HEK293T (cell line): ENCODE measurements around the gene AKR1A1.

Experiments used
- BHLHE40 ChIP-seq: fragments of 450-650 bp; IDR thresholded peaks from 2 replicates; pipeline ENCODE4 v1.6.1; 2016; ENCODE audit warnings: mild to moderate bottlenecking, moderate library complexity, borderline replicate concordance
- CTBP1 ChIP-seq: fragments of 450-650 bp; IDR thresholded peaks from 2 replicates; pipeline ENCODE4 v1.6.1; 2016; ENCODE audit warnings: borderline replicate concordance
- FOXA1 ChIP-seq: fragments of 450-650 bp; IDR thresholded peaks from 2 replicates; pipeline ENCODE4 v1.6.1; 2016; ENCODE audit warnings: mild to moderate bottlenecking
- FOXK2 ChIP-seq: fragments of 450-650 bp; IDR thresholded peaks from 2 replicates; pipeline ENCODE4 v1.6.1; 2016; ENCODE audit warnings: mild to moderate bottlenecking
- FOXM1 ChIP-seq: fragments of 450-650 bp; IDR thresholded peaks from 2 replicates; pipeline ENCODE4 v1.6.1; 2017; ENCODE audit warnings: mild to moderate bottlenecking, borderline replicate concordance
- HDGF ChIP-seq: fragments of 450-650 bp; IDR thresholded peaks from 2 replicates; pipeline ENCODE4 v1.6.1; 2017; ENCODE audit warnings: antibody characterized with exemption, borderline replicate concordance
- NFRKB ChIP-seq: fragments of 450-650 bp; IDR thresholded peaks from 2 replicates; pipeline ENCODE4 v1.6.1; 2016; ENCODE audit warnings: mild to moderate bottlenecking, moderate library complexity
- SP1 ChIP-seq: fragments of 450-650 bp; IDR thresholded peaks from 2 replicates; pipeline ENCODE4 v1.6.1; 2017
- SUZ12 ChIP-seq: fragments of 450-650 bp; IDR thresholded peaks from 2 replicates; pipeline ENCODE4 v1.6.1; 2016; ENCODE audit warnings: mild to moderate bottlenecking
- TARDBP ChIP-seq: fragments of 450-650 bp; IDR thresholded peaks from 2 replicates; pipeline ENCODE4 v1.6.1; 2016

DNA sequence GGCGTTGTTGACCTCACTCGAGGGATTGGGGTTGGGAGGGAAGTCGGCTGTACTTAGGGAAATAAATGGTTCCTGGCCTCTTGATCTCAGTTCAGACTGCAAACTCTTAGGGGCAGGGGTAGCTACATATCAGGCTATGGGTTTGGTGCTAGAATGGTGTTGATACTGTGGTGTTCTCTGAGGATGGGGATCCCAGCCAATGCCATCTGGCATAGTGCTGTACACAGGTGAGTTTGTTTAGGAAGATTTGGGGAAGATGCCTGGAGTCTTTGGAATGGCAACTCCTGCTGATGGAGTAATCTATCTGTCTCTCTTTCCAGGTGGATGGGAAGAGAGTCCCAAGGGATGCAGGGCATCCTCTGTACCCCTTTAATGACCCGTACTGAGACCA, 18.9 kb downstream of the AKR1A1 start:
- TF ChIP-seq FOXK2 (no peak), FOXM1 (no peak), BHLHE40 (no peak), HDGF (no peak), FOXA1 (no peak), SP1 (no peak), NFRKB (no peak), CTBP1 (no peak), SUZ12 (no peak), TARDBP (no peak)
